Natural killer cell (primary cell): Measurements from ENCODE around the gene TMEM187. TPM values are rescaled to one million over a fixed set of nuclear protein-coding genes. Genes with fewer than 3 reads are reported as not detected.

Experiments used
- ATAC-seq, 3 donors: fragments of 150-1000 bp in 2 of 3; fragments of 200-7000 bp in 1 of 3; cut with Tn5 transposase; 1 replicate in 1 of 3; 2 replicates in 2 of 3; pipeline ENCODE4 v1.10.0; 2021; ENCODE audit warnings: mild to moderate bottlenecking in 2 of 3, moderate library complexity in 2 of 3
- DNase-seq, 2 donors: peaks; one replicate each; pipeline versions ENCODE4 v3.0.0 to v3.0.0-alpha.2; 2013 to 2021; ENCODE audit warnings: mixed read lengths in 1 of 2
- H3K27ac ChIP-seq: one replicate; pipeline ENCODE4 v1.5.1; 2013; ENCODE audit warnings: mild to moderate bottlenecking, low read length
- H3K27me3 ChIP-seq: one replicate; pipeline ENCODE4 v1.6.1; 2013; ENCODE audit warnings: low read length; ENCODE audit not compliant: control insufficient read depth, insufficient read depth
- H3K36me3 ChIP-seq: one replicate; pipeline ENCODE4 v1.6.1; 2013; ENCODE audit warnings: low read length; ENCODE audit not compliant: control insufficient read depth, insufficient read depth
- H3K4me1 ChIP-seq: one replicate; pipeline ENCODE4 v1.6.1; 2013; ENCODE audit warnings: low read length; ENCODE audit not compliant: control insufficient read depth, insufficient read depth
- H3K4me3 ChIP-seq: one replicate; pipeline ENCODE4 v1.5.1; 2013; ENCODE audit warnings: low read length
- H3K9me3 ChIP-seq: one replicate; pipeline ENCODE4 v1.6.1; 2013; ENCODE audit warnings: low read length; ENCODE audit not compliant: control insufficient read depth, insufficient read depth
- H3K27ac Mint-ChIP-seq, 2 donors: one replicate each; pipeline ENCODE4 v1.8.0; 2022; ENCODE audit warnings: mild to moderate bottlenecking in 2 of 2, mixed read lengths in 2 of 2, moderate library complexity in 1 of 2
- H3K27me3 Mint-ChIP-seq, 2 donors: one replicate each; pipeline ENCODE4 v1.8.0; 2022; ENCODE audit warnings: low read depth in 2 of 2, mixed read lengths in 2 of 2
- H3K36me3 Mint-ChIP-seq: one replicate; pipeline ENCODE4 v1.8.0; 2022; ENCODE audit warnings: mixed read lengths
- H3K4me1 Mint-ChIP-seq, 2 donors: one replicate each; pipeline ENCODE4 v1.8.0; 2022; ENCODE audit warnings: mixed read lengths in 2 of 2
- H3K4me3 Mint-ChIP-seq: one replicate; pipeline ENCODE4 v1.8.0; 2022; ENCODE audit warnings: mild to moderate bottlenecking, moderate library complexity, mixed read lengths
- H3K9me3 Mint-ChIP-seq, 2 donors: one replicate each; pipeline ENCODE4 v1.8.0; 2022; ENCODE audit warnings: mixed read lengths in 2 of 2
- CTCF ChIP-seq: fragments of 200-600 bp; IDR thresholded peaks from one replicate; pipeline ENCODE4 v1.8.0; 2022; ENCODE audit warnings: antibody characterized with exemption
- WGBS: methylation state at CpG from one replicate; pipeline ENCODE4 v1.1.7; 2013; ENCODE audit warnings: missing lambda C conversion rate; ENCODE audit not compliant: insufficient coverage; 5-methylcytosine and 5-hydroxymethylcytosine counted together
- intact Hi-C: fragments of 100-400 bp; cut with micrococcal nuclease; formaldehyde crosslinking; loops from one replicate; pipeline ENCODE4 v1.14.2; 2022
- total RNA-seq, 4 donors: library from RNA; stranded (reverse); fragments of 120-200 nt in 1 of 4; gene quantifications; one replicate each; pipeline versions ENCODE4 v1.2.3 to v1.2.4, GENCODE V29; 2013 to 2022

TMEM187 gene
- total RNA-seq, 3 donors from 2014 or later (not counting 1 experiment from before 2014, with no cell fraction given), result 1.2 to 4.3 (median 1.4) TPM

- Mint-ChIP-seq H3K4me1 (peaks cover 28 to 44% of the 10 kb centered on the region in 2 donors), H3K36me3 (no peaks in the 10 kb centered on the region), H3K9me3 (no peaks in the 10 kb centered on the region), H3K27ac (peak overlapping the region in 1 of 2 donors; percentile 97), H3K27me3 (no peaks in the 10 kb centered on the region), H3K4me3 (no peak overlapping the region)
- ATAC-seq (no peak), DNase-seq (no peak)
- Histone ChIP-seq H3K4me3 (no peak overlapping the region), H3K4me1 (peaks cover 51% of the 10 kb centered on the region), H3K9me3 (no peaks in the 10 kb centered on the region), H3K36me3 (peaks cover 33% of the 10 kb centered on the region), H3K27ac (peak overlapping the region; percentile 83), H3K27me3 (no peaks in the 10 kb centered on the region)
- intact Hi-C loops, result loop anchor here (5.0 kb wide), 2 partner anchors 38 to 203 kb away; partner anchors contain the start of genes ARHGAP4 and PLXNB3
- no peak for TF ChIP-seq CTCF
- WGBS, result 75% methylated on average over 5 of the region's 5 CpGs
These were observed 7.1 kb upstream of the TMEM187 start for GRCh38 chrX:153965406-153965805.

GRCh38 chrX:153966283-153966688, 6.3 kb upstream of the TMEM187 start:
- H3K4me1 ChIP-seq, result peaks cover 51% of the 10 kb centered on the region

GRCh38 chrX:153966841-153967535, 5.6 kb upstream of the TMEM187 start:
- ATAC-seq (no peak), DNase-seq (peak in 1 of 2 donors; percentile 65)
- Histone ChIP-seq H3K9me3 (no peaks in the 10 kb centered on the region), H3K27me3 (no peaks in the 10 kb centered on the region), H3K36me3 (peaks cover 18% of the 10 kb centered on the region), H3K27ac (peak overlapping the region; percentile 83), H3K4me3 (peak overlapping the region; percentile 2), H3K4me1 (peaks cover 51% of the 10 kb centered on the region)
- H3K9me3 Mint-ChIP-seq, result no peaks in the 10 kb centered on the region
- intact Hi-C loops, result loop anchor here (5.0 kb wide), 2 partner anchors 40 to 205 kb away; partner anchors contain the start of genes ARHGAP4 and PLXNB3
- H3K4me1 Mint-ChIP-seq, result peaks cover 28 to 48% of the 10 kb centered on the region in 2 donors
- no peaks in the 10 kb centered on the region for H3K36me3 Mint-ChIP-seq
- no peaks in the 10 kb centered on the region for H3K27me3 Mint-ChIP-seq
- TF ChIP-seq CTCF, result no peak
- 49% methylated on average over 12 of the region's 14 CpGs for WGBS
- peak overlapping the region; percentile 100 for H3K4me3 Mint-ChIP-seq
- H3K27ac Mint-ChIP-seq, result peak overlapping the region; percentile 97 to 99

More at GRCh38 chrX:153966283-153966688, 6.3 kb upstream of the TMEM187 start:
- no peak overlapping the region for H3K4me3 ChIP-seq
- H3K4me3 Mint-ChIP-seq, result peak overlapping the region; percentile 47
- no peaks in the 10 kb centered on the region for H3K9me3 ChIP-seq
- peaks cover 28 to 48% of the 10 kb centered on the region in 2 donors for H3K4me1 Mint-ChIP-seq
- no peak for TF ChIP-seq CTCF
- H3K9me3 Mint-ChIP-seq, result no peaks in the 10 kb centered on the region
- H3K27me3 ChIP-seq, result no peaks in the 10 kb centered on the region
- peak overlapping the region; percentile 83 for H3K27ac ChIP-seq
- WGBS, result 68% methylated on average over 15 of the region's 15 CpGs
- DNase-seq (no peak), ATAC-seq (no peak)
- no peaks in the 10 kb centered on the region for H3K36me3 Mint-ChIP-seq
- no peaks in the 10 kb centered on the region for H3K27me3 Mint-ChIP-seq
- peaks cover 25% of the 10 kb centered on the region for H3K36me3 ChIP-seq
- intact Hi-C loops, result loop anchor here (5.0 kb wide), 2 partner anchors 39 to 204 kb away; partner anchors contain the start of genes ARHGAP4 and PLXNB3
- peak overlapping the region; percentile 97 to 99 for H3K27ac Mint-ChIP-seq
